Neutrophil (primary cell): ENCODE measurements around the gene XPNPEP1.

Source experiments
- H3K27ac ChIP-seq: fragments of 200-600 bp; sonication (generic); 2 replicates; pipeline ENCODE4 v1.5.1; 2016; ENCODE audit warnings: mild to moderate bottlenecking, moderate library complexity
- H3K27me3 ChIP-seq: fragments of 200-600 bp; sonication (generic); 2 replicates; pipeline ENCODE4 v1.6.0; 2016; ENCODE audit warnings: mild to moderate bottlenecking
- H3K36me3 ChIP-seq: fragments of 200-600 bp; sonication (generic); 2 replicates; pipeline ENCODE4 v1.5.1; 2017
- H3K4me1 ChIP-seq, 2 experiments: fragments of 200-600 bp in 1 of 2; sonication (generic) in 1 of 2; 1 replicate in 1 of 2; 2 replicates in 1 of 2; pipeline versions ENCODE4 v1.5.1 to v1.6.1; 2013 to 2016; ENCODE audit warnings: low read depth in 1 of 2, low read length in 1 of 2, mild to moderate bottlenecking in 1 of 2, moderate library complexity in 1 of 2; ENCODE audit not compliant: control insufficient read depth in 1 of 2, insufficient read depth in 1 of 2
- H3K4me3 ChIP-seq, 2 experiments: fragments of 200-600 bp in 1 of 2; sonication (generic) in 1 of 2; 1 replicate in 1 of 2; 2 replicates in 1 of 2; pipeline ENCODE4 v1.5.1; 2013 to 2016; ENCODE audit warnings: low read depth in 1 of 2, low read length in 1 of 2, mild to moderate bottlenecking in 1 of 2, moderate library complexity in 1 of 2
- H3K9me3 ChIP-seq: fragments of 200-600 bp; sonication (generic); 2 replicates; pipeline ENCODE4 v1.5.1; 2016
- TF ChIP-seq, protein P1 (sequence below): fragments of 200-600 bp; sonication (generic); IDR thresholded peaks from 2 replicates; pipeline ENCODE4 v1.5.1; 2016; ENCODE audit warnings: antibody characterized with exemption

The XPNPEP1 gene

DNA sequence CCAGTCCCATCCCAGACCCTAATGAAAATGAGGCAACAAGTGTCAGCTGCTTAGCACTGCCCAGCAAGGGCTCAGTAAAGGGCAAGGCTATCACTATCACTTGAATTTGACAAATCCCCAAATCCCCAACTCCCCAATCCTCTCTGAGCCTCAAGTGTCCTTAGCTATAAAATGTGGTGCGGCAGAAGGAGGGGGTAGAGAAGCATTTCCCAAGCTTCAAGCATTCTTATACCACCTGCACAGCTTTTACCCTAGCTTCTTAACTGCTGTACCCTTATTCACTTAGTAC is 41.6 kb downstream of the XPNPEP1 start:
- Histone ChIP-seq H3K27me3 (no peaks in the 10 kb centered on the region), H3K9me3 (no peaks in the 10 kb centered on the region), H3K36me3 (peaks cover 42% of the 10 kb centered on the region), H3K4me1 (no peaks in the 10 kb centered on the region), H3K4me3 (no peak overlapping the region), H3K27ac (no peak overlapping the region)
- TF ChIP-seq, protein P1, sequence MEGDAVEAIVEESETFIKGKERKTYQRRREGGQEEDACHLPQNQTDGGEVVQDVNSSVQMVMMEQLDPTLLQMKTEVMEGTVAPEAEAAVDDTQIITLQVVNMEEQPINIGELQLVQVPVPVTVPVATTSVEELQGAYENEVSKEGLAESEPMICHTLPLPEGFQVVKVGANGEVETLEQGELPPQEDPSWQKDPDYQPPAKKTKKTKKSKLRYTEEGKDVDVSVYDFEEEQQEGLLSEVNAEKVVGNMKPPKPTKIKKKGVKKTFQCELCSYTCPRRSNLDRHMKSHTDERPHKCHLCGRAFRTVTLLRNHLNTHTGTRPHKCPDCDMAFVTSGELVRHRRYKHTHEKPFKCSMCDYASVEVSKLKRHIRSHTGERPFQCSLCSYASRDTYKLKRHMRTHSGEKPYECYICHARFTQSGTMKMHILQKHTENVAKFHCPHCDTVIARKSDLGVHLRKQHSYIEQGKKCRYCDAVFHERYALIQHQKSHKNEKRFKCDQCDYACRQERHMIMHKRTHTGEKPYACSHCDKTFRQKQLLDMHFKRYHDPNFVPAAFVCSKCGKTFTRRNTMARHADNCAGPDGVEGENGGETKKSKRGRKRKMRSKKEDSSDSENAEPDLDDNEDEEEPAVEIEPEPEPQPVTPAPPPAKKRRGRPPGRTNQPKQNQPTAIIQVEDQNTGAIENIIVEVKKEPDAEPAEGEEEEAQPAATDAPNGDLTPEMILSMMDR, result no peak

DNA sequence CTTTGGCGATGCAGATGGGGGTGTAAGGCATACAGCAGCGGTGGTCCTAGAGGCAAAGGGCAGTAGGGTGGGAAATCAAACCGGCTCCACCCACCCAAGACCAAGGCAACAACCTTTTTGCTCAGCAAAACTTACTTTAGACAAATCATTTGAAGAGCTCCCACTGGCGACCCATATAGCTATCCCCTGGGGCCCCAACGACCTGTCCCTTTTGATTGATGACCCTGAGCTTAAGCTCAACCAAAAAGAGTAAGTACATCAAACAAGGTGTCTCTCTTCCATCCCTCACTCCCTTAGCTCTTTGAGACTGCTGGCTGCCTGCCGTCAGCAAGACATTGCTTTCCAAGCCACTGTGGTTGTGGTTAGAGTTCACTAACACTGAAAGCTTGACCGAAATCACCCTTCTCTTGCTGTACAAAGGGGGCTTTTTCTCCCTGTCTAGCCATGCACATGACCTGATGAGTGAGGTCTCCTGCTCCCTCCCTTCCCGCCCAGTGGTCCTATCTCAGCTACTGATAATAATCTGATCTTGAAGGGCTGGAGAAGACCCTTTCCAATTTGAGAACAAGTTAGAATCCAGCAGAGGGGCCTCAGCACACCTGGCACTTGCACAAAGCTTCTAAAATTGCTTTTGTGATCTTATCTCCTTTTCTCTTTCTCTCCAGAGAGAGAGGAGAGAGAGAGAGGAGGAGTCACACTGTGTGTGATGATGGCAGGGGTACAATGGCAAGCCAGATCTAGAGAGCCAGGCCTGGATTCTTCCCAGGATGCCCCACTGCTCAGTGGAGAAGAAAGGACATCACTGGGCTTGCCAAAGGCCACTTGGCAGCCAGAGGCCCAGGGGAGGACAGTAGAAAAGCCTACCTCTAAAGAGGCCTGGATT is 42.2 kb downstream of the XPNPEP1 start:
- TF ChIP-seq, protein P1, result no peak
- H3K4me1 ChIP-seq, result no peaks in the 10 kb centered on the region
- H3K36me3 ChIP-seq, result peaks cover 47% of the 10 kb centered on the region
- H3K4me3 ChIP-seq, result no peak overlapping the region
- H3K9me3 ChIP-seq, result no peaks in the 10 kb centered on the region
- H3K27ac ChIP-seq, result no peak overlapping the region
- no peaks in the 10 kb centered on the region for H3K27me3 ChIP-seq

DNA sequence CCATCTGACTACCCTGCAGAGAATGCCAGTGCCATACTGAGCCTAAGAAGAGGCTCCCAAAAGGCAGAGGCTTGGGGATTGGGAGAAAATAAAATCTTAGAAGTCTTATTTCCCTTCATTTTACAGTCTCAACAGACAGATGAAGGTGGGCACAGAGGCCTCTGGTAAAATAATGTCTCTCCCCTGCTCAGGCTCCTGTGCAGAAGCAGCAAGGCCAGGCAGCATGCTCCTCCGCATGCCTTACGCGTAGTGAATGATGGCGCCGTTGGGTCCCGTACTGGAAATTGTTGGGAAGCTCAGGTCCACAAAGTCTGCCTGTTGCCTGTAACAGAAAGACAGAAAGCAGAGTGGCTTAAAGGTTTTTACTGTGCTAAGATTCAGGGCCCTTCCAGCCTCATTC is 45.8 kb downstream of the XPNPEP1 start:
- Histone ChIP-seq H3K27me3 (no peaks in the 10 kb centered on the region), H3K4me3 (no peak overlapping the region), H3K27ac (no peak overlapping the region), H3K4me1 (no peaks in the 10 kb centered on the region), H3K9me3 (no peaks in the 10 kb centered on the region), H3K36me3 (peaks cover 78% of the 10 kb centered on the region)
- TF ChIP-seq, protein P1, result no peak

DNA sequence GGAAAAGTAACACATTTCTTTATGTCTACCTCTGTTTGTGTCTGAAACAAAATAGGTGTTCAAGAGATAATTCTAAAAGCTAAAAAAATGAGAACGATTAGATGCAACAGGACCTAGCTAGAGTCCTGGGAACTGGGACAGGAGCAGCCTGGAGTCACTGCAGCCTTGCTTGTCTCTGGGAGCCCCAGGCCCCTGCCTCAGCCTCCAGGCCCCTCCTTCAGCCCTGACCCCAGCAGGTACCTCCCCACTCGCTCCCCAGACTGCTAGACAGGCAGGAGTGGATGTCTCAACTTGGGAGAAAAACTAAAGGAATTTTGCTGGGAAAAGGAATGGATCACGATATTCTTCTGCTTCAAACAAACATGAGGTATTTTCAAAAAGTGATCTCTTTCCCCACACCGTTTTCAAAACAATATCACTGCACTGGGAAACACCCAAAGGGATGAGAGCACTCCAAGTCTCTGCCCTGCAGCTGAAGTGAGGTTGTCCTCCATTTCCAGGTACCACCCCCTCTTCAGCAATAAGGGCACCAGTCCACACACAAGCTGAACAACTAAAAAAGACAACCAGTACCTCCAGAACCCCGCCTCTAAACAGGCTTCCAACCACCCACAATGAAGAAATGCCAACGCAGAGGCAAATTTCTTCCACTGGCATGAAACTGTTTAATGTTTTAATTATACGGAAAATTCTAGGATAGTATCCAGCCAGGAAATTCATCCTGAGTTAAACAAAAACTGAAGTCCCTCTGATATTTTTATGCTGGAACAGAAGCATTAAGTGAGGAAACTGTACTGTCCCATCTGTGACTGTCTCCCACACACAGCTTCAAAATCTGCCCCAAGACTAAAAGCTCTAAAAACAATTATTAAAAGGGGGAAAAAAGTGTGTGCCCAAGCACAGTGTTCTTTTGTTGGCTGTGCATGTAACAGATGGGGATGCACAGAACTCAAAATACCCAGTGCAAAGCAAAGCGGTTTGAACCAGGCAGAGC is 47.2 kb downstream of the XPNPEP1 start:
- TF ChIP-seq, protein P1, result no peak
- Histone ChIP-seq H3K27ac (no peak overlapping the region), H3K36me3 (peaks cover 74% of the 10 kb centered on the region), H3K4me1 (no peaks in the 10 kb centered on the region), H3K4me3 (no peak overlapping the region), H3K27me3 (no peaks in the 10 kb centered on the region), H3K9me3 (no peaks in the 10 kb centered on the region)

DNA sequence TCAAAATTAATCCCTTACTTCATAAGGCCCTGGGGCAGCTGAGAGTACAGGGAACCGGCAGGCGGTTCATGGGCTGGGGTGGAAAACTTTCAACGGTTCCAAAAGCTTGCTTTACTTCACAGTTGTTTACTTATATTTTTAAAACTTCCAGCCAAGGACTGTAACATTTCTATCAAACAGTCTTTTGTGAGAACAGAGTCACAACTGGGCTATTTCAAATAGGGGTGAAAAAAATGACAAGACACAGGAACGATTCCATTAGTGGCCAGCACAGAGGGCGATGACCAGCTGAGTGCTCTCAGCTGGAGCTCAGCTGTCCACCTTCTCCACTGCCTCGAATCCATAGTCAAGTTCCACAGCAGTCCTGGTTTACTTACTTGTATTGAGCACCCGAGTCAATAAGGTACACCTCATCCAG is 48.2 kb downstream of the XPNPEP1 start:
- H3K27me3 ChIP-seq, result no peaks in the 10 kb centered on the region
- peaks cover 74% of the 10 kb centered on the region for H3K36me3 ChIP-seq
- H3K4me3 ChIP-seq, result no peak overlapping the region
- no peaks in the 10 kb centered on the region for H3K4me1 ChIP-seq
- TF ChIP-seq, protein P1, result no peak
- H3K9me3 ChIP-seq, result no peaks in the 10 kb centered on the region
- no peak overlapping the region for H3K27ac ChIP-seq
